ENCODE measurements around the gene TIMM17A. TPM values are rescaled to one million over a fixed set of nuclear protein-coding genes. Genes with fewer than 3 reads are reported as not detected.

The TIMM17A gene
- 10 to 100 TPM; 42.8 to 45.1 TPM for total RNA-seq

GRCh38 chr1:201955009-201955728 is at the start of gene TIMM17A:
Gene TIMM17A, plus strand, starts transcription at chr1:201955503. Its CDS starts 24 bp downstream, at chr1:201955527.
- H3K27me3 Mint-ChIP-seq: peaks cover 2% of the 10 kb centered on the region
- H3K4me1 Mint-ChIP-seq: peaks cover 22% of the 10 kb centered on the region
- ChIA-PET CTCF (interaction anchor here (0.9 to 2.7 kb wide), 5 partner anchors 9 to 354 kb away, joined by 3 to 8 read pairs (median 6); partner anchors contain the start of genes LMOD1 and RNPEP), POLR2A (interaction anchor here (0.6 kb wide), 2 partner anchors 9 to 607 kb away, joined by 3 to 4 read pairs; no protein-coding TSS in a partner anchor)
- H3K4me3 Mint-ChIP-seq: peak within 1 kb of the TSS; percentile 92
- DNase-seq: peak; percentile 97
- no peaks in the 10 kb centered on the region for H3K9me3 Mint-ChIP-seq
- peaks cover 18% of the 10 kb centered on the region for H3K36me3 Mint-ChIP-seq (ENCODE audit: low read depth)
- H3K27ac Mint-ChIP-seq: peak within 1 kb of the TSS; percentile 98

- Mint-ChIP-seq H3K36me3 (ENCODE audit: low read depth) (no peaks in the 10 kb centered on the region), H3K4me1 (peaks cover 5% of the 10 kb centered on the region), H3K27ac (no peak overlapping the region), H3K27me3 (peaks cover 4% of the 10 kb centered on the region), H3K9me3 (no peaks in the 10 kb centered on the region), H3K4me3 (no peak overlapping the region)
- ChIA-PET CTCF (interaction anchor here (1.7 to 7.1 kb wide), 2 partner anchors 9 to 13 kb away, joined by 3 to 53 read pairs; no protein-coding TSS in a partner anchor), POLR2A (no interaction called here)
- DNase-seq: no peak
Observed at GRCh38 chr1:201906336-201906735, 49.0 kb upstream of the TIMM17A start.

DNA sequence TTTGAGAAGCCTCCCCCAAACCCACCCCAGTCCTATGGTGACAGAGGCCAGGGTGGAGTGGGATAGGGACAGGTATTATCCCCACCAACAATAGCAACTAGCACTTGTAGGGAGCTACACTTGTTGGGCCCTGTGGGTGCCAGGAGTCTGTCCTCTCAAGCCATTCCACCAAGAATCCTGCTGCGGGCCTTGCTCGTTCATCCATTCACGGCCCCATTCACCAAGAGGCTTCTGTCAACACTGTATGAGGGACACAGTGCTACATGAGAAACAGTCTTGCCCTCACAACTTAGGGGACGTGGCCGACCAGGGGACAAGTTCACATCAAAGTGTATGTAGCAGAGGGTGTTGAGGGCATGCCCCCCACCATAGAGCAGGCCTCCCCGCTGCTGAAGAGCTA is 47.7 kb upstream of the TIMM17A start:
- Mint-ChIP-seq H3K9me3 (no peaks in the 10 kb centered on the region), H3K27me3 (peaks cover 4% of the 10 kb centered on the region), H3K36me3 (ENCODE audit: low read depth) (no peaks in the 10 kb centered on the region), H3K27ac (no peak overlapping the region), H3K4me1 (peaks cover 5% of the 10 kb centered on the region), H3K4me3 (no peak overlapping the region)
- CTCF ChIA-PET: interaction anchor here (1.7 to 7.1 kb wide), 2 partner anchors 10 to 15 kb away, joined by 3 to 53 read pairs; no protein-coding TSS in a partner anchor
- POLR2A ChIA-PET: no interaction called here
- no peak for DNase-seq

DNA sequence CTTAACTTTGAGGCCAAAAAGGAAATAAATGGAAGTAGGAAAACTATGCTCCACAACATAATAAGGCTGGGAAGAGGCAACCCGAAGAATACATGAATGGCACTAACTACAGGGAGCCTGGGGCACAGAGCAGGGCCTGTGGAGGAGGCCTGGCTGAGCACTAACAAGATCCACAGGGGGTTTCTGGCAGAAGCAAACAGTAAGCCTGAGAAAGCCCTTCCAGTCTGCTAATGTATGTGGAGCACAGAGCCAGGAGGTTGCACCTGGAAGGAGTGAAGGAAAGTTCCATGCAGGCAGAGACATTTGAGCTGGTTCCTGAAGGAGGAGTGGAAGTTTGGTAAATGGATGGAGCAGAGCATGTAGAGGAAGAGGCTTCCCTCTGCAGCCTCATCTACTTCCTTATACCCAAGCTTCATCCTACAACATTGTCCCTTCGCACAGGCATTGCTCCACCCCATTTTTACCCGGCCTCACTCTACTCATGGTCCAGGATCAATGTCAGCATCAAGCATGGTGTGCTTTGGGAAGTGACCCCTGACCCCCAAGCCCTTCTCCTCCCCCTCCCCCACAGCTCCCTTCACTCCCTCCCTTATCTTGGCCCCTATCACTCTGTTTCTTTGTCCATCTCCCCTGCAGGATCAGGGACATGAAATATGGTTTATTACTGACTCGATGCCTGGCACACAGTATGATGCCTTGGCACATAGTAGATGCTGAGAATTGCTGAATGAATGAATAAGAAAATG is 43.3 kb upstream of the TIMM17A start:
- no peaks in the 10 kb centered on the region for H3K9me3 Mint-ChIP-seq
- H3K27ac Mint-ChIP-seq: no peak overlapping the region
- no peaks in the 10 kb centered on the region for H3K4me1 Mint-ChIP-seq
- no peak for DNase-seq
- POLR2A ChIA-PET: no interaction called here
- no peaks in the 10 kb centered on the region for H3K36me3 Mint-ChIP-seq (ENCODE audit: low read depth)
- H3K27me3 Mint-ChIP-seq: peaks cover 7% of the 10 kb centered on the region
- H3K4me3 Mint-ChIP-seq: no peak overlapping the region
- CTCF ChIA-PET: interaction anchor here (7.1 kb wide), 1 partner anchor 14 kb away, joined by 53 read pairs; no protein-coding TSS in a partner anchor

GRCh38 chr1:201912832-201913231 is 42.5 kb upstream of the TIMM17A start:
- no peak for DNase-seq
- H3K9me3 Mint-ChIP-seq: no peaks in the 10 kb centered on the region
- no peak overlapping the region for H3K27ac Mint-ChIP-seq
- ChIA-PET CTCF (interaction anchor here (0.6 to 1.1 kb wide), 2 partner anchors 25 to 53 kb away, joined by 3 to 4 read pairs; no protein-coding TSS in a partner anchor), POLR2A (no interaction called here)
- H3K36me3 Mint-ChIP-seq (ENCODE audit: low read depth): no peaks in the 10 kb centered on the region
- H3K27me3 Mint-ChIP-seq: peaks cover 7% of the 10 kb centered on the region
- no peaks in the 10 kb centered on the region for H3K4me1 Mint-ChIP-seq
- no peak overlapping the region for H3K4me3 Mint-ChIP-seq

DNA sequence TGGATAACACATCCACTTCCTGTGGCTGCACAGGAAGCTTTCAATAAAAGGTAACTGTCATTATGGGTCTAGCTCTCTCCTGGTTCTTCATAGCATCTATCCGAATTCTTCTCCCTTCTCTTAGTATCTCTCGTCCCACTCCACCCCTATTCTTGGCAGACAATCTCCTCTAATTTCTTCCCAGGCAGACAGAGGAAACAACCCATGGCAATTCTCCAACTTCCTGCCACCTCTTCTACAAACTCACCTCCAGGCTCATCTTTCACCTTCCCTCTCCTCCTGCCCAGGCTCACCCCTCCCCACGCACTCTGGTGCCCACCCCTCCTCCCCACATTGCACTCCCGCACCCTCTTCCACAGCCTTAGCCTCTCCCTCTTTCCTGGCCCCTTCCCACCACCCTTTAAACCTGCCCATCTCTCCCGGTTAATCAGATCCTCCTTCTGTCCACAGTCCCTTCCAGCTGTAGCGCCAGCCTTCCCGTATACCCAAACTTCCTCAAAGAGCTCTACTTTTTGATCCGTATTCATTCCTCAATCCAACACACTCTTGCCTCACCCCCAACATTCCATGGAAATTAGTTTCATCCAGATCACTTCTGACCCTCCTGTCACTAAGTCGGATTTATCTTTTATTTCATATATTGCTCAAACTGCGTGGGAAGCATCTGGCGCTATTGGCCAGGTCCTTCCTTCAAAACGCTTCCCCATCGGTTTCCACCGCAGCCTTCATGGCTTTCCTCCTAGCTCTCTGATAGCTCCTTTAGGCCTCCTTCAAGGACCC is 40.7 kb upstream of the TIMM17A start:
- no peaks in the 10 kb centered on the region for H3K4me1 Mint-ChIP-seq
- POLR2A ChIA-PET: no interaction called here
- no peak for DNase-seq
- no peak overlapping the region for H3K4me3 Mint-ChIP-seq
- no peaks in the 10 kb centered on the region for H3K9me3 Mint-ChIP-seq
- H3K36me3 Mint-ChIP-seq (ENCODE audit: low read depth): no peaks in the 10 kb centered on the region
- H3K27ac Mint-ChIP-seq: no peak overlapping the region
- CTCF ChIA-PET: interaction anchor here (0.5 kb wide), 1 partner anchor 97 kb away, joined by 4 read pairs; no protein-coding TSS in a partner anchor
- peaks cover 5% of the 10 kb centered on the region for H3K27me3 Mint-ChIP-seq

DNA sequence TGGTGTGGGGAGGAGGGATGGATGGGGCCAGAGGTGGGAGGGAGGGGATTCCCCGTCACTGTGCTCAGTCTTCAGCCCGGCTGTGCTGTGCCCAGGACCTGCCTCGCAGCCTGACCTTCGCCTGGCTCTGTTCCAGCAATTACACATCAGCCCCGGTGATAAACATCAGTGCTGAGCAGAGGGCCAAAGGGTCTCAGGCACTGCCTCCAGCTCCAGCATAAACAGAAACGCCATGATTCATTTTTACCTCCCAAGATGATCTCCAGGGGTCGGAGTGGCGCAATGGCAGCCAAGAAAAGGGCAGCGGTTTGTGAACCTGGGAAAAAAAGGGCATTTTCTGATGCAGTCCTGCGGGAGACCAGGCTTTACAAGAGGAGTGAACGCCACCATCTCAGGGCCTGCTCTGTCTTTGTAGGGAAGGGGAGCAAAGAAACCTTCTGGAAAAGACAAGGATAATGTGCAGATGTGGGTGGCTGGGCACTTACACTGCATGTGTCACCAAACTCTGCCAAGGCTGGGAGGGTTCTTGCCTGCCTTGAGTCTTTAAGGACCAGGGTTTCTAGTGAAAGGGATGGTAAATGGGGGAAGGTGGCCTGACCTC is 38.6 kb upstream of the TIMM17A start:
- ChIA-PET CTCF (interaction anchor here (1.2 to 2.4 kb wide), 2 partner anchors 21 to 83 kb away, joined by 3 to 8 read pairs; no protein-coding TSS in a partner anchor), POLR2A (no interaction called here)
- no peak for DNase-seq
- H3K27ac Mint-ChIP-seq: no peak overlapping the region
- H3K4me3 Mint-ChIP-seq: no peak overlapping the region
- H3K4me1 Mint-ChIP-seq: no peaks in the 10 kb centered on the region
- H3K27me3 Mint-ChIP-seq: peaks cover 3% of the 10 kb centered on the region
- H3K9me3 Mint-ChIP-seq: no peaks in the 10 kb centered on the region
- no peaks in the 10 kb centered on the region for H3K36me3 Mint-ChIP-seq (ENCODE audit: low read depth)

GRCh38 chr1:201917362-201918033 is 37.8 kb upstream of the TIMM17A start:
- H3K36me3 Mint-ChIP-seq (ENCODE audit: low read depth): no peaks in the 10 kb centered on the region
- H3K27ac Mint-ChIP-seq: no peak overlapping the region
- no peak for DNase-seq
- CTCF ChIA-PET: interaction anchor here (0.6 to 2.4 kb wide), 5 partner anchors 14 to 82 kb away, joined by 3 to 8 read pairs (median 3); no protein-coding TSS in a partner anchor
- no peak overlapping the region for H3K4me3 Mint-ChIP-seq
- no peaks in the 10 kb centered on the region for H3K4me1 Mint-ChIP-seq
- peaks cover 5% of the 10 kb centered on the region for H3K27me3 Mint-ChIP-seq
- POLR2A ChIA-PET: interaction anchor here (0.5 kb wide), 1 partner anchor 28 kb away, joined by 3 read pairs; no protein-coding TSS in a partner anchor
- no peaks in the 10 kb centered on the region for H3K9me3 Mint-ChIP-seq

GRCh38 chr1:201918343-201918742 is 37.0 kb upstream of the TIMM17A start:
- no peak for DNase-seq
- H3K9me3 Mint-ChIP-seq: no peaks in the 10 kb centered on the region
- H3K27ac Mint-ChIP-seq: no peak overlapping the region
- H3K4me1 Mint-ChIP-seq: no peaks in the 10 kb centered on the region
- H3K27me3 Mint-ChIP-seq: peaks cover 5% of the 10 kb centered on the region
- ChIA-PET POLR2A (no interaction called here), CTCF (interaction anchor here (1.0 to 1.2 kb wide), 2 partner anchors 15 to 20 kb away, joined by 3 to 4 read pairs; no protein-coding TSS in a partner anchor)
- H3K4me3 Mint-ChIP-seq: no peak overlapping the region
- H3K36me3 Mint-ChIP-seq (ENCODE audit: low read depth): no peaks in the 10 kb centered on the region

DNA sequence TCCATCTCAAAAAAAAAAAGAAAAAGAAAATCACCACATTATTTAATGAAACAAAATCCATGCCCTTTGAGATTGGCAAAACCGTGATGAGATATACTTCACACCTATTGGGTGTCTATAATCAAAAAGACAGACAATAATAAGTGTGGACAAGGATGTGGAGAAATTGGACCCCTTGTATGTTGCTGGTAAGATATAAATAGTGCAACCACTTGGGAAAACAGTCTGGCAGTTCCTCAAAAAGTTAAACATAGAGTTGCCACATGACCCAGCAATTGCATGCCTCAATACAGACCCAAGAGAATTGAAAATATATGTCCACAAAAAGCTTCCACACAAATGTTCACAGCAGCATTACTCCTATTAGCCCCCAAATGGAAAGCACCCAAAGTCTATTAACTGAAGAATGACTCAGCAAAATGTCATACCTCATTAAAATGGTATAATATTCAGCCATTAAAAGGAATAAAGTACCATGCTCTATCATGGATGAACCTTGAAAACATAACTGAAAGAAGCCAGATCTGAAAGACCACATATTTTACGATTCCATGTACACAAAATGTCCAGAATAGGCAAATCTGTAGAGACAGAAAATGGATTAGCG is 33.2 kb upstream of the TIMM17A start:
- H3K4me3 Mint-ChIP-seq: no peak overlapping the region
- no peaks in the 10 kb centered on the region for H3K9me3 Mint-ChIP-seq
- no peak for DNase-seq
- no peaks in the 10 kb centered on the region for H3K4me1 Mint-ChIP-seq
- ChIA-PET CTCF (no interaction called here), POLR2A (no interaction called here)
- peaks cover 2% of the 10 kb centered on the region for H3K27me3 Mint-ChIP-seq
- H3K36me3 Mint-ChIP-seq (ENCODE audit: low read depth): no peaks in the 10 kb centered on the region
- no peak overlapping the region for H3K27ac Mint-ChIP-seq

- ChIA-PET POLR2A (interaction anchor here (0.6 kb wide), 1 partner anchor 21 kb away, joined by 3 read pairs; no protein-coding TSS in a partner anchor), CTCF (interaction anchor here (0.6 to 1.2 kb wide), 6 partner anchors 12 to 626 kb away, joined by 3 to 4 read pairs (median 3); no protein-coding TSS in a partner anchor)
- Mint-ChIP-seq H3K9me3 (no peaks in the 10 kb centered on the region), H3K27ac (no peak overlapping the region), H3K4me1 (no peaks in the 10 kb centered on the region), H3K36me3 (ENCODE audit: low read depth) (no peaks in the 10 kb centered on the region), H3K27me3 (peaks cover 2% of the 10 kb centered on the region), H3K4me3 (no peak overlapping the region)
- DNase-seq: no peak
Observed at GRCh38 chr1:201925301-201925567, 30.1 kb upstream of the TIMM17A start.
